Hematopoietic multipotent progenitor cell treated with erythropoietin and hydrocortisone succinate and interleukin-3 and kit ligand, for 17 days (in vitro differentiated cells): ENCODE results near the gene GABRG3.

Experiments used
- DNase-seq: peaks from one replicate; pipeline ENCODE4 v3.0.0-alpha.2; 2015; ENCODE audit warnings: low spot score

Gene GABRG3

DNA sequence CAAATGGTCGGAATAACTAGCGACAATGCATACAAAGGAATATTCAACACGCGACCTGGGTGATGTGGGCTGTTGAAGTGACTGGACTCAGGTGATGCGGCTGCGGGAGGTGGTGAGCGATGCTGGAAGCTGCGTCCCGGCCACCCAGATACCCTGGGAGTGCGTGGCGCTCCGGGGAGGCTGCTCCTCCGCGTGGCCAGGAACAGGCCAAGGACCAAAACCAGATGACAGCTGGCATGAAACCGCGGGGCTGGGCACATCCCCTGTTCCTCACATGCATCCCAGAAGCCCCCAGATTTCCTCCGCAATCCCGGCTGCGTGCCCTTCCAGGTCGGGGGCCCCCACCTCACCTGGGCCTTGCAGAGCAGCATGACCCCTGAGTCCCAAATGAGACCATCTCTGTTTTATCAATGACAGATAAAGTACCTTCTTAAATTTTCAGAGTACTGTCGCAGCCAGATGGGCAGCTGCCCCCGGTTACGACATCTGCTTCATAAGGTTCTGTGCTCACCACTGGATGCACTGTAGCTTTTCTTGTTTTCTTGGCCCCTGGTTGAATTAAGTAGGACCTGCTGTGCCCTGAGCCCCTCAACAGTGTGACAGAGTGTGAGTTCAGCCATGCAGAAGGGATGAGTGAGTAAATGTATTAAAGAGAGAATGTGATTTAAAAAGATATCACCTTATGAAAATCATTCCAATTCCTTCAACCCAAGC, 278.2 kb downstream of the GABRG3 start:
- no peak for DNase-seq

DNA sequence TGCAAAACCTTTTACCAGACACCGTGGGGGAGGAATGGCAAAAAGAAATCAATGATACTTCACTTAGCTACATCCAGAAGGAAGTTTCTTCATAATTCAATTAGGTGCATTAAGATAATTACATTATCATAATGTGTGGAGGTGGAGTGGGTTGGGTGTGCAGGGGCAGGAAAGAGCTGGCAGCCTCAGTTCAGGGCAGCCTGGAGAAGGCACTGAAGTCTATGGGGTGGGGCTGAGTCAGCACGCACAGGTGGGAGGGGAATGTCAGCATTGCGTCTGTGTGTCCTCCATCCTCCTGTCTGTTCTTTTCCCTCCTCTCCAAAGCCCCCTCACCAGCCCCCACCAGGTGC, 278.8 kb downstream of the GABRG3 start:
- no peak for DNase-seq

DNA sequence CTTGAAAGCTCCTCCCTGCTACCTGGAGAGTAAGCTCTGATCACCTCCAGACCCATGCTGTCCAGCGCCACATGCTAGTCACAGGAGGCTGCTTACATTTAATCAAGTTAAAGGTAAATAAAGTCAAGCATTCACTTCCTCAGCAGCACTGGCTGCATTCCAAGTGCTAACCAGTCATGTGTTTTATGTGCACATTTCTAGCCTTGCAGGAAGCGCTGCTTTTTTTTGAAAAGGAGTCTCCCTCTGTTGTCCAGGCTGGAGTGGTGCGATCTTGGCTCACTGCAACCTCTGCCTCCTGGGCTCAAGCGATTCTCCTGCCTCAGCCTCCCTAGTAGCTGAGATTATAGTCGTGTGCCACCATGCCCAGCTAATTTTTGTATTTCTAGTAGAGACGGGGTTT, 279.2 kb downstream of the GABRG3 start:
- DNase-seq = no peak

DNA sequence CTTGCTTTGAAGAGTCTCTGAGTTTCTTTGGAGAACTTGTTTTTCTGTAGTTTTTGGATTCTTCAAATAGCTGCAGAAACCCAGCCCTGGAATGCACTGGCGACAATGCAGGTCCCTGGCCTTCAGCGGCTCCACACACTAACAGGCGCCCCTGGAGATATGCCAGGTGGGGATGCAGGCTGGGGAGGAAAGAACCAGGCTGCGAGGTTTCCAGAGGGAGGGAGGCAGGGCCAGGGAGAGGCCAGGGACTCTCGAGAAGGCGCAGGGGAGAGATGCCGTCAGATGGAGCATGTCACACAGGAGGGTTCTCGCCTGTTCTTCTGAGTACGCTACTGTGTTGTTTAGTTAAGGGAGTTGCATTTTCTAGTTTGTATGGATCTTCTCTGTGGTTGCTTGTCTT, 283.1 kb downstream of the GABRG3 start:
- DNase-seq = no peak

DNA sequence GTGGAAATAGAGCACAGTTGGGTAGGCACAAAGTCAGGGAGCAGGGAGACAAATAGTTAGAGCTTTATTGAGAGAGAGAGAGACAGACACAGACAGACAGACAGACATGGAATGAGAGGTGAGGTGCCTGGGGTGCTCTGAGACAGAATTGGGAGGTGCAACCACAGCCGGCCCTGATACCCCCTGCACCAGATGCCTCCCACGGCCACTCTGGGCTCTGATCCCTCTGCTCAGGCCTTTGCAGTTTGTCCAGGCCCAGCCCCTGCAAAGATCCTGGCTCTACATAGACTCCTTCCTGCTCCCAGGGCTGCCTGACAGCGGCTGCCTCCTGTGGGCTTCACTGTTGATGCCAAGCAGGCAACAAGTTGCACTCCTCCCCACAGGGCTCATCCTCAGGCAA, 283.8 kb downstream of the GABRG3 start:
- DNase-seq = no peak

DNA sequence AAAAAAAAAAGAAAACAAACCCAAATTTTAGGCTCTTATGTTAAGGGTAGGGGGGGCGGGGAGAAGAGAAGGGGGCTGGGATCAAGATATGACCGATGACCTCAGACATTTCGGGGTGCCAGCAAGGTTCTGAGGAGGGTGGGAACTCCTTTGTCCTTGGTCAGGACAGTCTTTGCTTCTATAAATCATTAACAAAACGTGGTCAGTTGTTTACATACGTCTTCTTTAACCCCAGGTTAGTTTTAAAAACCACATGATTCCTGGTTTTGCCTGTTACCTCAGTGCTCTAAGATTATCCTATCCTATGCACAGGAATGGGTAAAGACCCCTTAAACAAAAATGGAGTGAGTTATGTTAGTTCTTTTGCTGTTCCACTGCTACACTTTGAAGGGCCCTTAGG, 285.5 kb downstream of the GABRG3 start:
- DNase-seq = no peak

DNA sequence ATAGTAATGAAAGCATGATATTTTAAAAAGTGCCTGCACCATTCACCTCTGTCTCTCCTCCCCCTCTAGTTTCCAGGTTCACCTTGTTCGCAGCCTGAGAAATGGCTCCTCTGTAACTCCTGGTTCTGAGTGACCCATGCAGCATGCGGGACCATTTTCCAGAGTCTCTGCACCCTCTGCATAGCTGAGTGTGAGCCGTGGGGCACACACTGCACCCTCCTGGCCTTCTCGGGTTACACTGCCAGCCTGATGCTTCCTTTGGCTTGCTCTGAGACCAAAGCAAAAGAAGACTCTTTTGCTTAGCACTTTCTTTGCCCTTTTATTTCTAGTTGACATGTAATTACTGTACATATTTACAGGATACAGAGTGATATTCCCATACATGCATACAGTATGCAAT, 287.3 kb downstream of the GABRG3 start:
- DNase-seq = no peak

DNA sequence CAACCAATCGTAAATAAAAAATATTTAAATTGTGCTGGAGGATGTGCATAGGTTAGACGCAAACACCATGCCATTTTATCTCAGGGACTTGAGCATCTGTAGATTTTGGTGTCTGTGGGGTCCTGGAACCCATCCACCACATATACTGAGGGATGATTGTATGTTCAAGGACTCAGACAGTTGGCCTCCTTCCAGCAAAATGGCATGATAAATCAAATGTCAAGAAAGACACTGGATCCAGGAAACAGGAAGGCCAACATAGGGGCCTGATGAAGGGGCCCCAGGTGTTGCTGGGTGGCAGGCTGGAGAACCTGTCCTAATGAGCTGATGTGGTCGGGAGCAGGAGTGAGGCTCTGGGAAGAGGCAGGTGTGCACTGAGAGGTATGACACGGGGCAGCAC, 289.5 kb downstream of the GABRG3 start:
- DNase-seq = no peak

DNA sequence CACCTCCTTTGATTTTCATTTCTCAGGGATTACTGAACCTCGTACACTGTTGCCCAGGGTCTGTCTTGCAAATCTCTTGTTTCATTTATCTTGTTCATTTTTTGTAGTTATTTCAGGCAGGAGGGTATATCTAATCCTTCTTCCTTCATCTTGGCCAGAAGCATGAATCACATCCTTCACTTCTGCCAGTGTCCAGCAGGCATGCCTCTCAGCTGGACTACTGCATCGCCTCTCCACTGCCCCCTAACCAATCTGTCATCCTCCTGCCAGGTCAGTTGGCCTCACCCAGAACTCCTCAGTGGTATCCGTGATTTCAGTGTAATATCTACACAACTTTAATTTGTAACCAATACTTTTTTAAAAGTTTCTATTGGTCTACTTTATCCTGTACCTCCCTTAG, 297.9 kb downstream of the GABRG3 start:
- DNase-seq = no peak

DNA sequence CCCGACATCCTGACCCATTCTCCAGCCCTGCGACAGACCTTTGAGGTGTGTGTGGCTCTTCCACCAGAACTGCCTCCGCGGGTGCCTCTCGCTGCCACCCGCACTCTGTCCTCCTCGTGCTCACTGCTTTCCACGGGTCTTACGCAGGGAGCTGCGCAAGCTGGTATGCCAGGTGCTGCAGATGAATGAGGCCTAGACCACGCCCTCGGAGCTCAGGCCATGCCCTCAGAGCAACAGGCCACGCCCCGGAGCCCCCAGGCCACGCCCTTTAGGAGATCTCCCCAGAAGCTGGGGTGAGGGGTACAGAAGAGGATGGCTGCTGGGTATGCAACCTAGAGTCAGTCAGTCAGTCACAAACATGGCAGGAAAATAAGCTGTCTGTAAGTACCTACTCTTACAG, 300.3 kb downstream of the GABRG3 start:
- no peak for DNase-seq

DNA sequence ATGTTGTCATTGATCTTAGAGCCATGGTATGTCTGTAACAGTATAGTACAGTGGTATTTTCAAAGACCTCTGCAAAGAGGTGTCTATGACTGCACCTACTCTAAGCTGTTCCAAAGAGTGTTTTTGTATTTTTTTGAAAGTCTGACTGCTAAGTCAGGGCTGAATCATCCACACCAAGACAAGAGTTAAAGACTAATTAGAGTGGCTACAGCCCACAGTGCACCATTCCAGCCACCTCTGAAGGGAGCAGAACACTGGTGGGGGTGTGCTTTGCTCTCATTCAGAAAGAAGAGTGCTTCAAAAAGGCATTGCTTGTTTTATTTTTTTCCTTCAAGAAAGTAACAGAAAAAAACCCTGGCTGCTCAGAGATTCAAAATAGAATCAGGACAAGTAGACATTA, 301.4 kb downstream of the GABRG3 start:
- DNase-seq = no peak

DNA sequence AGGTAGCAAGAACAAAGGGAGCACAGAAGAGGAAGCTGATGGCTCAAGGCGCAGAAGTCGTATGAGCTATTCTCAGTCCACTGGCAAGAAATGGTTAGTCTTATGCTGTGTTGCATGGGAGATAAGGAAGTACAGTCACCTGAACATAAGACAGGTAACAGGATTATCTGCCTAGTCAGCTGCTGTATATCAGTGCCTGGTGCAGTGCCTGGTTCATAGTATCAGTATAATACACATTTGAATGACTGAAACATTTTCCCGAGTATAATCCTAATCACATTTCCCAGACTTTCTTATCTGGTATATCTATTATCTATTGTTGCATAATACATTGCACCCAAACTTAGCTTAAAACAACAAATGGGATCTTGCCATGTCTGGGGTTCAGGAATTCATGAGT, 302.5 kb downstream of the GABRG3 start:
- DNase-seq = no peak

DNA sequence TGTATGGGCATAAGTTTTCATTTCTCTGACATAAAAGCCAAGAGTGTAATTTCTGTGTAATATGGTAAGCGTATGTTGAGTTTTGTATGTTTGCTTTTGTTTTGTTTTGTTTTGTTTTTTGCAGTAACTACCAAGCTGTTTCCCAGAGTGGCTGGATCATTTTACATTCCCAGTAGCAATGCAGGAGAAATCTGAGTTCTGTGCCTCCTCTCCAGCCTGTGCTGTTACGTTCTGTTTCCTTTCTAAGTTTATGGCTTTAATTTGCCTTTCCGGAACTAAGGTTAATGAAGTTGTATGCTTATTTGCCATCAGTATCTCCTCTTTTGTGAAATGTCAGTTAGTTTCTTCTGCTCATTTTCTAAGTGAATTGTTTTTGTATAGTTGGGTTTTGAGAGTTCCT, 307.8 kb downstream of the GABRG3 start:
- DNase-seq = no peak

DNA sequence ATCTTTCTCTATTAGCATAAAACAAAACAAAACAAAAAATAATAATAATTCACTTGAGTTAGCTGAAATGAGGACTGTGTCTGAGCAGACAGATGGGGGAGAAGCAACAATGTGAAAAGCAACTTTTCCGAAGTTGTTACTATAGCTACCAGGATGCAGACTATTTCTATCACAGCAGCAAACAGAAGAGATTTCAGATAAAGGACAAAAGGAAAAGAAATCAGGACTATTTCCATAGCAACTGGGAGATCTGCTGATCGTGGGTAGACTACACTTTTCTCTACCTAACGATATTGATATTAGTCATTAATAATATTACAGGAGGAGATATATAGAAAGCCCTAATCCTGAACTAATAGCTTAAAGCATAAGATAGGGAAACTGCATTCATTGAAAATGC, 321.7 kb downstream of the GABRG3 start:
- no peak for DNase-seq

DNA sequence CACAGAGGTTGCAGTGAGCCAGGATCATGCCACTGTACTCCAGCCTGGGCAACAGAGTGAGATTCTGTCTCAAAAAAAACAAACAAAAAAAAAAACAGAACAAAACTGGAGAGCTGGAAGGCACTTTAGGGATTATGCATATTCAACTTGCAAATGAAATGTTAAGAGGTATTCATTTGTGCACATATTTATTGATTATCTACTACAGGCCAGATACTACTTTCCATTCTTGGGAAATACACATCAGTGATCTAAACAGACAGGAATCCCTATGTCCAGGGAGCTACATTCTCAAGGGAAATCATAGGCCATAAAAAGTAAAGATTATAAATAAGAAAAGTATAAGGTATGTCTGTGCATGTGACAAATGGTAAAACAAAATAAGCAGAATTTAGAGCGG, 322.6 kb downstream of the GABRG3 start:
- no peak for DNase-seq

DNA sequence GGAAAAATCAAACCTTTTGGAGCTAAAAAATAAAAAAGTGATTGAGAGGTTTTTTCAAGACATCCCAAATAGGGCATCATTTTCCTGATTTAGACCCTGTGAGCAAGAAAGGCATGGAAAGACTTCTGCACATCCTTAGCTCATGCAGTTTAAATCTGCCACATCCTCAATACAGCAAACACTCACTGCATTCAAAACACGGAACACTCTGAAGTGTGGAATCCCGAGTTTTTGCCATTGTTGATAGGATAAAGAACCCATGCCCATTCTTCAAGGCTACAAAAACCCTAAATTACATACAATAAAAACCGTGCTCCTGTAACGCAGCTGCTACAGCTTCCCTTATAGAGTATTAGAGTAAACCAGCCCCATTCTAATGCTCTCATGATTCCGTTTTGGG, 346.8 kb downstream of the GABRG3 start:
- DNase-seq = no peak

DNA sequence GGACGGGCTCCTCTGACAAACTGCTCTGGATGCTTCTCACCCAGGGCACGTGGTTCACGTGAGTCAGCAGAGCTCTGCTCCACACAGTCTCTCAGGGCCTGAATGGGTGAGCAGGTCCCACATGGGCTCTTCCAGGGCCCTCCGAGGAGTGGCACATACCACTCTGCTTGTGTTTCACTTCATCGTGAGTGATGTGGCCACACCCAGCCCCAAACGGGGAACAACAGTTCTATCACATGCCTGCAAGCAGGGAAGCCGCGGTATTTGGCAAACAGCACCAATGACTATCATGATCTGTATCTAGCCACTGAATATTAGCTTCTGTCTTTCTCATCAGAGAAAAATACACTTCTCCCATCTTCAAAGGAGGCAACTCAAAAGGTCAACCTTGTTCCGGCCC, 352.8 kb downstream of the GABRG3 start:
- DNase-seq = no peak

DNA sequence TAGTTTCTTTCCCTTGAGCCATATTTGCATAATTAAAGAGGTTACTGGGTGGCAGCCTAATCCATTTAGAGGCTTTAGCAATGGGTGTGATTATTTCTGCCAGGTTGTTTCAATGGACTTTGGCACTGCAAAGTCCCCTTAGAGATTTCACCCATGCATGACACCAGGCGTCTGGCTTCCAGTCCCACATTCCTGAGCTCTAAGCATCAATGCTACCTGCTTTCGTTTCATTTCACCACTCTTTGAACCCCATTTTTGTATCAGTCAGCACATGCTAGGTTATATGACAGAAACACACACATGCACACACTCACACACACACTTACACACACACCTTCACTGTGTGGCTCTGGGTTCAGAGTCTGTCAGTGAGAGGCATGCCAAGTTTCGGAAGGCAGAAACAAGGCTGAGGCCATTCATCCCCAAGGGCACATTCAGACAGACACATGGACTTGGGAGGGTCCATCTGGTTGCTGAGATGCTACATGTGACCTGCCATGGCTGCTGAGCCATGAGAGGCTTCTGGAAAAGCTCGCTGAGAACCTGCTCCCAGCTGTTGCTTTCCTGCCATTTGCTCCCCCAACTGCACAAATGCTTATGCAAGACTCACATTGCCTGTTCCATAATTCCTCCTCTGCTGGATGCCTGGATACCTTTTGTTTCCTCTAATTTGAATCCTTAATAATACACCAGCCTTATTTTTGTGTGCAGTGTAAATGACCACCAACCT, 354.1 kb downstream of the GABRG3 start:
- DNase-seq = no peak

DNA sequence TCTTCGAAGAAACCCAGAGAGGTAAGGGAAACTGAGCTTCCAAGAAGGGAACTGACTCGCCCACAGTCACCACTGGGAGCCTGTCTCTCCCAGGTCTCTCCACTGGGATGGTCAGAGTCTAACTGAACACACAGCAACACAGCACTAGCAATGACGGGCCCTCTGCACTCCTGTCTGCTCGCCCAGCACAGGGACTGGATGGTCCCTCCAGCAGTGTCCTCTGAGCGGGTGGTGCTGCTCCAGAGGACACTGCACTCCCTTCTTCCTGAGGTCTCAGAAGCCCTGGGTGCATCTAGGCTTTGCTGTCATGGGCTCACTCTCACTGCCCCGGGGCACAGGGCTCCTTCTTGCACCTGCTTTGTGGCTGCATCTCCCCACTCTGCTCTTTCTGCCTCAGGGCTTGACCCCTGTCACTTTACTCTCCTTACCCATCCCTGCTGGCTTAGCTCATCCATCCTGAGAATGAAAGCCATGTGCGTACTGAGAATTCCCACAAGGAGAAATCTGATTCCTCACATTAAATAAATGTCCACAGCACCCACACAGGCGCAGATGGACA, 356.6 kb downstream of the GABRG3 start:
- DNase-seq = no peak

DNA sequence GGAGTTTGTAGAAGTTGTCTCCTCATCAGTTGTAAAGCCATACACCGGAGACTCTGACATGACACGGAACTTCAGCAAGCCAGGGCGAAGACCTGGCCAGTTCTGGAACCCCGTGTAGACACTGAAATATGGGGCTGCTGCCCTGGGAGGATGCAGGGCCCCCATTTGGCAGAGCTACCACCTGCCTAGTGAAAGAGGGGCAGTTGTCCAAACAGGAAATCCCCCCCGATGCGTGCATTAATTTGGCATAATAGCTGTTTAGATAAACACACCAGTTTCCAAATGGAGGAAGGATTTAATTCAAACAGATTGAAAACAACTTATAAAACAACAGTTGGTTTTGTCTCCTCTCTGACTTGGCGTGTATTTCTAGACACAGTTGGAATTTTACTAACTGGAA, 357.2 kb downstream of the GABRG3 start:
- no peak for DNase-seq

DNA sequence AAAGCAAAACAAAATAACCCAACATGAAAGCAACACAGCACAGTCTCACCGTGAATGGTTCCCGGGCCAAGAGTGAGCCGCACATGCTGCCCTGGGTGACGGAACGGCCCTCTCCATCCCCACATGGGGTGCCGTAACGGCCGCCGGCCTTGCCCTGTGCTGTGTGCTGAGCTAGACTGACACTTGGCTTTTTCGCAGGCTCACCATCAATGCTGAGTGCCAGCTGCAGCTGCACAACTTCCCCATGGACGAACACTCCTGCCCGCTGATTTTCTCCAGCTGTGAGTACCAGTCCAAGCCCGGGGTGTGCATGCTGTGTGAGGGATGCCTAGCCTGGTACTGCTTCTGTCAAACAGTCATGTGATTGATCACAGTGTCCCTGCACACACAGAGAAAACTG, 357.6 kb downstream of the GABRG3 start:
- DNase-seq = no peak

DNA sequence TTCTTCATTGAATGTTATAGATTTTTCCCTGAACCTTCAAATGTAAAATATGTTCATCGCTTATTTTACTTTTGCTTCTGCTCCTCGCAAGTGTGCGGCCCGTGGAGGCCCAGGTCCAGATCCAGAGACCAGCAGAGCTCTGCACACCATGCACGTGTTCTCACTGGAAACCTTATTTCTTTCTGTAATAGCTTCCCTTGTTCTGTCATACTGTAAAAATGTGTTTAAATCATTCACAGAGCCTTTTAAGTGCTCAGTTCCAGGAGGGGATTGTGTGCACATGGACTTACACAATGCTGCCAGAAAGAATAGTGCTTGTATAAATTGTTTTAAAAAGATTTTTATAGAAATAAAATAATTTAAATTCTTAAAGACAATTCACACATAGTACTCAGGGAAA, 359.3 kb downstream of the GABRG3 start:
- DNase-seq = no peak

DNA sequence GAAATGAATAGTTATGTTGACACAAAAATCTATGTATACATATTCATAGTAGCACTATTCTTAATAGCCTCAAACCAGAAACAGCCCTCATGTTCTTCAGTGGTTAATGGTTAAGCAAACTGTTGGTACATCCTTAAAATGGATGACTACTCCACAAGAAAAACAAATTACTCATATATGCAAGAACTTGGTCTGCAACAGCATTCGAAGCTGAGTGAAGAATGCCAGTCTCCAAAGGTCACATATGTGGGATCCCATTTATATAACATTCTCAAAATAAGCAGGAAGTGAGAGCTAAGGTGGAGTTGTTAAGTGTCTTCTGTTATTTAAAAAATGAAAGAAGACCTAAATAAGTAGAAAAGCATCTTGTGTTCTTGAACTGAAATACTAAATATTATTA, 365.7 kb downstream of the GABRG3 start:
- DNase-seq = no peak

DNA sequence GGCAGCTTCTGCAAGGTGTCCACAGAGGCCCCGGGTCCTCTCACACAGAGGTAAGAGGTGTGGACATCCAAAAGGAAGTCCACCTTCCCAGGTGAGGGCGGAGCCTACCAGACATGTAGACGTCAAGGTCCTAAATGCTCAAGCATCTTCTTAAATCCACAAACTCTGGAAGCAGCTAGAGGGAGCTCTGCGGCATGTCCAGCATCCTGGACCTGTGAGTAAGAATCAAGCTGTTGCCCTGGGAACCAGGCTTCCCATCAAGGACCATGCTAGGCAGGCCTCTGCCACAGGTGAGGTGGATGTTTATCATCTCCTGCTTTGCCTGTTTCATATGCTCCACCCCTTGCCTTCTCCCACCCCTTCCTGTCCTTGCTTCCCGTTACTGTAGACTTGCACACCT, 368.2 kb downstream of the GABRG3 start:
- DNase-seq = no peak
